PC-9 (cell line): ENCODE results near the gene PNKD. TPM values are rescaled to one million over a fixed set of nuclear protein-coding genes. Genes with fewer than 3 reads are reported as not detected.

Experiments used
- BruUV-seq: library from RNA; stranded (reverse); fragments of 400-500 nt; replicated peaks from 2 replicates; lab custom pipeline; 2021; lab: Mats Ljungman, UMichigan
- CTCF ChIA-PET: fragments of 300-600 bp; sonication (Branson Sonifier 250); formaldehyde crosslinking; loops from one replicate; lab custom pipeline; 2022; ENCODE audit warnings: antibody characterized with exemption; lab: Charles Lee
- POLR2A ChIA-PET: fragments of 300-600 bp; sonication (Branson Sonifier 250); formaldehyde crosslinking; loops from one replicate; lab custom pipeline; 2022; ENCODE audit warnings: antibody characterized with exemption; ENCODE audit not compliant: unreplicated experiment; lab: Charles Lee
- DNase-seq, 2 experiments: peaks; one replicate each; pipeline versions ENCODE4 v3.0.0 to v3.0.0-alpha.2; 2015 to 2022; ENCODE audit warnings: mixed read lengths in 1 of 2
- H2AFZ ChIP-seq: fragments of 200-600 bp; sonication (generic); 2 replicates; pipeline ENCODE4 v1.8.1; 2017; ENCODE audit warnings: antibody characterized with exemption
- H3F3A ChIP-seq: fragments of 200-600 bp; sonication (generic); 2 replicates; pipeline ENCODE4 v1.8.1; 2017; ENCODE audit warnings: antibody characterized with exemption, mild to moderate bottlenecking, low read depth; ENCODE audit not compliant: insufficient read depth
- H3K27ac ChIP-seq: fragments of 200-600 bp; sonication (generic); 2 replicates; pipeline ENCODE4 v1.6.1; 2016; ENCODE audit warnings: mixed run types
- H3K27me3 ChIP-seq: fragments of 200-600 bp; sonication (generic); 2 replicates; pipeline ENCODE4 v1.6.1; 2016; ENCODE audit warnings: low read depth, mixed run types; ENCODE audit not compliant: insufficient read depth
- H3K36me3 ChIP-seq: fragments of 200-600 bp; sonication (generic); 2 replicates; pipeline ENCODE4 v1.6.1; 2016; ENCODE audit warnings: low read depth, mixed run types
- H3K4me1 ChIP-seq: fragments of 200-600 bp; sonication (generic); replicated peaks from 2 replicates; pipeline ENCODE4 v1.6.1; 2016; ENCODE audit warnings: mixed run types; ENCODE audit not compliant: insufficient read depth
- H3K4me2 ChIP-seq: fragments of 200-600 bp; sonication (generic); 2 replicates; pipeline ENCODE4 v1.6.1; 2017; ENCODE audit warnings: mixed run types
- H3K4me3 ChIP-seq: fragments of 200-600 bp; sonication (generic); 2 replicates; pipeline ENCODE4 v1.6.1; 2016; ENCODE audit warnings: mixed run types
- H3K79me2 ChIP-seq: fragments of 200-600 bp; sonication (generic); 2 replicates; pipeline ENCODE4 v1.6.1; 2017; ENCODE audit warnings: low read depth, mixed run types
- H3K9me2 ChIP-seq: fragments of 200-600 bp; sonication (generic); 2 replicates; pipeline ENCODE4 v1.8.1; 2017; ENCODE audit warnings: mild to moderate bottlenecking; ENCODE audit not compliant: insufficient read depth
- H3K9me3 ChIP-seq: fragments of 200-600 bp; sonication (generic); 2 replicates; pipeline ENCODE4 v1.8.1; 2016; ENCODE audit warnings: low read depth; ENCODE audit not compliant: insufficient read depth
- H4K20me1 ChIP-seq: fragments of 200-600 bp; sonication (generic); 2 replicates; pipeline ENCODE4 v1.8.1; 2017; ENCODE audit not compliant: insufficient read depth
- EZH2 ChIP-seq: fragments of 200-600 bp; sonication (generic); IDR thresholded peaks from 2 replicates; pipeline ENCODE4 v1.8.0; 2017; ENCODE audit warnings: antibody characterized with exemption, low read depth
- intact Hi-C: fragments of 100-400 bp; cut with micrococcal nuclease; formaldehyde crosslinking; loops from one replicate; pipeline ENCODE4 v1.10.0; 2022; ENCODE audit not compliant: unreplicated experiment
- total RNA-seq: library from RNA; stranded (reverse); gene quantifications from 2 replicates; pipeline ENCODE4 v1.2.3, GENCODE V29; 2021
- TF ChIP-seq, protein P1 (sequence below): fragments of 200-600 bp; sonication (generic); conservative IDR thresholded peaks from 2 replicates; pipeline ENCODE4 v1.6.1; 2017; ENCODE audit warnings: mixed run types, antibody characterized with exemption, mild to moderate bottlenecking, moderate library complexity

Gene PNKD
- total RNA-seq, 1 experiment from 2014 or later = 102 TPM

DNA sequence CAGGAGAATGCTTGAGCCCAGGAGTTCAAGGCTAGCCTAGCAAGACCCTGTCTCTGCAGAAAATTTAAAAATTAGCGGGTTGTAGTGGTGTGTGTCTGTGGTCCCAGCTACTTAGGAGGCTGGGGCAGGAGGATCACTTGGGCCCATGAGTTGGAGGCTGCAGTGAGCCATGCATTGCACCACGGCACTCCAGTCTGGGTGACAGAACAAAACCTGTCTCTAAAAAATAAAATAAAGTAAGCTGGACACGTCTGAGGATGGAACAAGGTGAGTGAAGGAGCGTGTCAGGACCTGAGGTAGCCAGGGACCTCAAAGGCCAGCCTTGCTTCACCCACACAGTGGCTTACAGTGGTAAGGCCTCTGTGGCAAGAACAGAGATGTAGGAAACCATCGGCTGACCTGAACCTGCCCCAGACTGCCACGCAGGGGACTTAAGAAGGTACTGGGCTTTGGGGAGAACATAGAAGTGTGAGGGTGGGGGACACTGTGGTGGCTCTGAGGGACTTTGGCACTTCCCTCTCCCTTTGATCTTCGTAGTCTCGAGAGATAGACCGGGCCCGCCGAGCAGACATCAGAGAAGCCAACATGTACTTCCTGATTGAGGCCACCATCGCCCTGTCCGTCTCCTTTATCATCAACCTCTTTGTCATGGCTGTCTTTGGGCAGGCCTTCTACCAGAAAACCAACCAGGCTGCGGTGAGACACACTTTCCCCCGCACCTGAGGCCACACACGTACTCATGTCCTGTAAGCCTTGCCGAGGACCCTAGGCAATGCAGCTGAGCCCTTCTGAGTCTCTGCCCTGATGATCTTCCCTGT is 119.2 kb downstream of the PNKD start:
- Histone ChIP-seq H3F3A (peaks cover 6% of the 10 kb centered on the region; the same call in 1 of the 2 replicates), H3K27ac (no peak overlapping the region), H3K9me2 (no peaks in the 10 kb centered on the region), H3K27me3 (no peaks in the 10 kb centered on the region), H3K4me2 (no peak overlapping the region), H3K9me3 (no peaks in the 10 kb centered on the region), H3K79me2 (no peaks in the 10 kb centered on the region), H3K4me1 (no peaks in the 10 kb centered on the region), H2AFZ (no peak overlapping the region), H3K4me3 (no peak overlapping the region), H3K36me3 (no peaks in the 10 kb centered on the region), H4K20me1 (no peaks in the 10 kb centered on the region)
- ChIA-PET CTCF (no interaction called here), POLR2A (no interaction called here)
- peak in 1 of 2 experiments; percentile 13 for DNase-seq
- BruUV-seq = no TSS peak
- no peak for TF ChIP-seq EZH2
- TF ChIP-seq, protein P1, sequence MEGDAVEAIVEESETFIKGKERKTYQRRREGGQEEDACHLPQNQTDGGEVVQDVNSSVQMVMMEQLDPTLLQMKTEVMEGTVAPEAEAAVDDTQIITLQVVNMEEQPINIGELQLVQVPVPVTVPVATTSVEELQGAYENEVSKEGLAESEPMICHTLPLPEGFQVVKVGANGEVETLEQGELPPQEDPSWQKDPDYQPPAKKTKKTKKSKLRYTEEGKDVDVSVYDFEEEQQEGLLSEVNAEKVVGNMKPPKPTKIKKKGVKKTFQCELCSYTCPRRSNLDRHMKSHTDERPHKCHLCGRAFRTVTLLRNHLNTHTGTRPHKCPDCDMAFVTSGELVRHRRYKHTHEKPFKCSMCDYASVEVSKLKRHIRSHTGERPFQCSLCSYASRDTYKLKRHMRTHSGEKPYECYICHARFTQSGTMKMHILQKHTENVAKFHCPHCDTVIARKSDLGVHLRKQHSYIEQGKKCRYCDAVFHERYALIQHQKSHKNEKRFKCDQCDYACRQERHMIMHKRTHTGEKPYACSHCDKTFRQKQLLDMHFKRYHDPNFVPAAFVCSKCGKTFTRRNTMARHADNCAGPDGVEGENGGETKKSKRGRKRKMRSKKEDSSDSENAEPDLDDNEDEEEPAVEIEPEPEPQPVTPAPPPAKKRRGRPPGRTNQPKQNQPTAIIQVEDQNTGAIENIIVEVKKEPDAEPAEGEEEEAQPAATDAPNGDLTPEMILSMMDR = no peak
- intact Hi-C loops = no loop called here

DNA sequence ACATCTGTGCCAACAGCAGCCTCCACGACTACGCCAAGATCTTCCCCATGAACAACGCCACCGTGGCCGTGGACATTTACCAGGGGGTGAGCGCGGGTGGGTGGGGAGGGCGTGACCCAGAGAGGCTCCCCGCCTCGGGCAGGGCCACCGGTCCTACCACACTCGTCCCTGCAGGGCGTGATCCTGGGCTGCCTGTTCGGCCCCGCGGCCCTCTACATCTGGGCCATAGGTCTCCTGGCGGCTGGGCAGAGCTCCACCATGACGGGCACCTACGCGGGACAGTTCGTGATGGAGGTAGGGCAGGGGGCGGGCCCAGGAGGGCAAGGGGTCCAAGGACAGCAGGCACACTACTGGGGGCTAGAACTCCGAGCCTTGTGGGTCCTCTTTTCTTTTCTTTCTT is 120.9 kb downstream of the PNKD start:
- no peaks in the 10 kb centered on the region for H3K36me3 ChIP-seq
- no peaks in the 10 kb centered on the region for H3K9me2 ChIP-seq
- H3K4me1 ChIP-seq = peaks cover 8% of the 10 kb centered on the region
- no peak for TF ChIP-seq EZH2
- TF ChIP-seq, protein P1 = no peak
- no peak overlapping the region for H3K27ac ChIP-seq
- BruUV-seq = no TSS peak
- H3K27me3 ChIP-seq = no peaks in the 10 kb centered on the region
- intact Hi-C loops = no loop called here
- no peaks in the 10 kb centered on the region for H4K20me1 ChIP-seq
- POLR2A ChIA-PET = no interaction called here
- peaks cover 6% of the 10 kb centered on the region; the same call in 1 of the 2 replicates for H3F3A ChIP-seq
- H3K9me3 ChIP-seq = no peaks in the 10 kb centered on the region
- no peak overlapping the region for H3K4me3 ChIP-seq
- H2AFZ ChIP-seq = no peak overlapping the region
- DNase-seq = no peak
- H3K4me2 ChIP-seq = no peak overlapping the region
- CTCF ChIA-PET = no interaction called here
- no peaks in the 10 kb centered on the region for H3K79me2 ChIP-seq

- H4K20me1 ChIP-seq = no peaks in the 10 kb centered on the region
- no peaks in the 10 kb centered on the region for H3K36me3 ChIP-seq
- CTCF ChIA-PET = no interaction called here
- peaks cover 16% of the 10 kb centered on the region; the same call in 1 of the 2 replicates for H3F3A ChIP-seq
- H3K9me3 ChIP-seq = no peaks in the 10 kb centered on the region
- peaks cover 17% of the 10 kb centered on the region for H3K4me1 ChIP-seq
- no peak overlapping the region for H3K4me2 ChIP-seq
- H2AFZ ChIP-seq = no peak overlapping the region
- no peak for TF ChIP-seq EZH2
- TF ChIP-seq, protein P1 = no peak
- H3K4me3 ChIP-seq = no peak overlapping the region
- intact Hi-C loops = no loop called here
- BruUV-seq = no TSS peak
- peaks cover 9% of the 10 kb centered on the region; the same call in 1 of the 2 replicates for H3K79me2 ChIP-seq
- POLR2A ChIA-PET = no interaction called here
- no peaks in the 10 kb centered on the region for H3K27me3 ChIP-seq
- no peak for DNase-seq
- no peak overlapping the region for H3K27ac ChIP-seq
- no peaks in the 10 kb centered on the region for H3K9me2 ChIP-seq
Observed at GRCh38 chr2:218392459-218392858, 122.1 kb downstream of the PNKD start.
